GM12874 (cell line): ENCODE data around the gene ELOVL5.

Source experiments
- CTCF ChIP-seq: IDR thresholded peaks from 2 replicates; pipeline ENCODE4 v1.5.1; 2011; ENCODE audit warnings: low read depth, mild to moderate bottlenecking, control low read depth, low read length, moderate library complexity; ENCODE audit not compliant: insufficient read depth

Gene ELOVL5

GRCh38 chr6:53313784-53314400 lies 34.9 kb downstream of the ELOVL5 start:
- TF ChIP-seq CTCF: no peak

GRCh38 chr6:53312355-53312754 lies 36.4 kb downstream of the ELOVL5 start:
- no peak for TF ChIP-seq CTCF

- TF ChIP-seq CTCF: no peak
Measured at GRCh38 chr6:53311586-53311935, 37.2 kb downstream of the ELOVL5 start.

- TF ChIP-seq CTCF: no peak
Measured at GRCh38 chr6:53310771-53311585, 37.8 kb downstream of the ELOVL5 start.

GRCh38 chr6:53309901-53310300 lies 38.8 kb downstream of the ELOVL5 start:
- no peak for TF ChIP-seq CTCF

GRCh38 chr6:53309059-53309900 lies 39.5 kb downstream of the ELOVL5 start:
- no peak for TF ChIP-seq CTCF

GRCh38 chr6:53306819-53307347 lies 41.9 kb downstream of the ELOVL5 start:
- no peak for TF ChIP-seq CTCF
